Colonic mucosa (tissue), 4 donors: ENCODE data around the gene INTS11. TPM values are rescaled to one million over a fixed set of nuclear protein-coding genes. Genes with fewer than 3 reads are reported as not detected.

ENCODE experiments used
- DNase-seq: peaks from one replicate; pipeline ENCODE4 v3.0.0-alpha.2; 2020
- H3K27ac ChIP-seq: fragments of 200-600 bp; one replicate; pipeline ENCODE4 v1.8.0; 2021
- H3K27me3 ChIP-seq: fragments of 200-600 bp; one replicate; pipeline ENCODE4 v1.8.0; 2021
- H3K36me3 ChIP-seq: fragments of 200-600 bp; one replicate; pipeline ENCODE4 v1.8.0; 2021
- H3K4me1 ChIP-seq: fragments of 200-600 bp; one replicate; pipeline ENCODE4 v1.8.0; 2021; ENCODE audit warnings: mild to moderate bottlenecking
- H3K4me3 ChIP-seq: fragments of 200-600 bp; one replicate; pipeline ENCODE4 v1.8.0; 2021
- H3K9ac ChIP-seq, 2 donors: one replicate each; pipeline ENCODE4 v1.7.0; 2013; ENCODE audit warnings: control low read depth in 2 of 2, low read depth in 2 of 2, low read length in 2 of 2
- H3K9me3 ChIP-seq: fragments of 200-600 bp; one replicate; pipeline ENCODE4 v1.8.0; 2021
- CTCF ChIP-seq: fragments of 200-600 bp; IDR thresholded peaks from one replicate; pipeline ENCODE4 v1.8.0; 2022; ENCODE audit warnings: antibody characterized with exemption, mild to moderate bottlenecking
- intact Hi-C: fragments of 100-400 bp; cut with DNase I; formaldehyde crosslinking; loops from one replicate; pipeline ENCODE4 v1.14.1; 2022
- total RNA-seq, 2 donors: library from RNA; stranded (reverse); fragmentation: NEBNext Ultra II Directional in 1 of 2; extraction: Animal tissue kit (Norgen Biotek cat#: 25700) in 1 of 2; gene quantifications; one replicate each; pipeline ENCODE4 v1.2.1, GENCODE V29; 2021
- donor health status: healthy.
- donor health status: DM: no; HTN: no; CAD: no.
- donor health status: DM: no; HTN: no; CAD: no.

Gene INTS11
- total RNA-seq, 2 donors from 2014 or later = 70.6 to 126 TPM

- peak; percentile 18 for DNase-seq
- Histone ChIP-seq H3K27me3 (peaks cover 17% of the 10 kb centered on the region), H3K9me3 (no peaks in the 10 kb centered on the region), H3K4me1 (no peaks in the 10 kb centered on the region), H3K9ac (peak overlapping the region in 1 of 2 donors; percentile 61), H3K27ac (peak overlapping the region; percentile 75), H3K4me3 (no peak overlapping the region), H3K36me3 (no peaks in the 10 kb centered on the region)
- no peak for TF ChIP-seq CTCF
- intact Hi-C loops = no loop called here
These were observed 34.8 kb upstream of the INTS11 start for GRCh38 chr1:1359308-1359663.

GRCh38 chr1:1358433-1359271 lies 34.2 kb upstream of the INTS11 start, which contains the start of gene MXRA8:
Gene MXRA8 (minus strand): TSS chr1:1358555. CDS start chr1:1358504, 51 bp downstream.
- intact Hi-C loops = no loop called here
- H3K4me3 ChIP-seq = peak within 1 kb of the TSS; percentile 31

GRCh38 chr1:1357871-1358432 lies 33.5 kb upstream of the INTS11 start:
- Histone ChIP-seq H3K27ac (peak overlapping the region; percentile 75), H3K36me3 (no peaks in the 10 kb centered on the region), H3K9ac (peak overlapping the region; percentile 26 to 69), H3K27me3 (peaks cover 30% of the 10 kb centered on the region), H3K4me1 (no peaks in the 10 kb centered on the region), H3K4me3 (peak overlapping the region; percentile 31), H3K9me3 (no peaks in the 10 kb centered on the region)
- intact Hi-C loops = no loop called here
- DNase-seq = no peak
- TF ChIP-seq CTCF = no peak

More at GRCh38 chr1:1358433-1359271, 34.2 kb upstream of the INTS11 start, which contains the start of gene MXRA8:
- Histone ChIP-seq H3K36me3 (no peaks in the 10 kb centered on the region), H3K9me3 (no peaks in the 10 kb centered on the region), H3K4me1 (no peaks in the 10 kb centered on the region), H3K27me3 (peaks cover 23% of the 10 kb centered on the region), H3K27ac (peak within 1 kb of the TSS; percentile 75), H3K9ac (peak within 1 kb of the TSS; percentile 61 to 69)
- peak; percentile 67 for DNase-seq
- no peak for TF ChIP-seq CTCF

- no peak for DNase-seq
- Histone ChIP-seq H3K9me3 (no peaks in the 10 kb centered on the region), H3K36me3 (no peaks in the 10 kb centered on the region), H3K27me3 (peaks cover 30% of the 10 kb centered on the region), H3K9ac (peak overlapping the region; percentile 61 to 69), H3K27ac (peak overlapping the region; percentile 75), H3K4me1 (no peaks in the 10 kb centered on the region), H3K4me3 (peak overlapping the region; percentile 31)
- no peak for TF ChIP-seq CTCF
- intact Hi-C loops = no loop called here
These were observed 32.4 kb upstream of the INTS11 start for GRCh38 chr1:1356796-1357401.

GRCh38 chr1:1356166-1356795 lies 31.8 kb upstream of the INTS11 start:
- Histone ChIP-seq H3K9me3 (no peaks in the 10 kb centered on the region), H3K4me3 (peak overlapping the region; percentile 31), H3K27me3 (peaks cover 30% of the 10 kb centered on the region), H3K36me3 (no peaks in the 10 kb centered on the region), H3K27ac (peak overlapping the region; percentile 75), H3K4me1 (no peaks in the 10 kb centered on the region), H3K9ac (peak overlapping the region; percentile 60 to 61)
- no peak for TF ChIP-seq CTCF
- no peak for DNase-seq
- intact Hi-C loops = no loop called here
